ENCODE results near the gene JAM3.

- TF ChIP-seq CTCF (conservative IDR thresholded peaks at IDR 0.05): no peak
- no peak for TF ChIP-seq EZH2 (IDR thresholded peaks at IDR 0.05; ENCODE audit: low read depth)
These were observed 47.3 kb downstream of the JAM3 start for GRCh38 chr11:134116210-134116609.
